Lung (tissue), 12 donors: ENCODE data around the gene RSRP1. TPM values are rescaled to one million over a fixed set of nuclear protein-coding genes. Genes with fewer than 3 reads are reported as not detected.

Experiments
- ATAC-seq: fragments of 200-7000 bp; cut with Tn5 transposase; one replicate; pipeline ENCODE4 v1.9.1; 2020; ENCODE audit warnings: moderate number of reproducible peaks; ENCODE audit not compliant: insufficient read depth, low FRiP score
- DNase-seq, 3 donors: peaks; one replicate each; pipeline ENCODE4 v3.0.0-alpha.2; 2013 to 2017
- H3K27ac ChIP-seq, 2 donors: one replicate each; pipeline ENCODE4 v1.5.1; 2013; ENCODE audit warnings: mild to moderate bottlenecking in 2 of 2, moderate library complexity in 2 of 2, control low read depth in 1 of 2, inconsistent platforms in 1 of 2, low read depth in 1 of 2, low read length in 1 of 2
- H3K27me3 ChIP-seq, 3 donors: one replicate each; pipeline ENCODE4 v1.5.1; 2013; ENCODE audit warnings: low read length in 2 of 3; ENCODE audit not compliant: control insufficient read depth in 3 of 3, insufficient read depth in 3 of 3
- H3K36me3 ChIP-seq, 4 donors: one replicate each; pipeline ENCODE4 v1.5.1; 2013; ENCODE audit warnings: low read length in 4 of 4, mild to moderate bottlenecking in 1 of 4, moderate library complexity in 1 of 4; ENCODE audit not compliant: control insufficient read depth in 4 of 4, insufficient read depth in 4 of 4
- H3K4me1 ChIP-seq, 5 donors: one replicate each; pipeline ENCODE4 v1.5.1; 2013; ENCODE audit warnings: low read length in 5 of 5, mild to moderate bottlenecking in 2 of 5, moderate library complexity in 1 of 5; ENCODE audit not compliant: control insufficient read depth in 5 of 5, insufficient read depth in 5 of 5
- H3K4me3 ChIP-seq: one replicate; pipeline ENCODE4 v1.5.1; 2013; ENCODE audit warnings: mild to moderate bottlenecking, control low read depth, moderate library complexity
- H3K9ac ChIP-seq, 2 donors: one replicate each; pipeline ENCODE4 v1.5.1; 2013; ENCODE audit warnings: low read length in 2 of 2, control low read depth in 1 of 2; ENCODE audit not compliant: insufficient read depth in 1 of 2
- H3K9me3 ChIP-seq, 4 donors: one replicate each; pipeline ENCODE4 v1.5.1; 2013; ENCODE audit warnings: low read length in 3 of 4, mild to moderate bottlenecking in 1 of 4, moderate library complexity in 1 of 4; ENCODE audit not compliant: control insufficient read depth in 4 of 4, insufficient read depth in 3 of 4
- WGBS, 2 donors: extraction: QIAGEN DNeasy Blood & Tissue Kit; methylation state at CpG; one replicate each; pipeline ENCODE4 v1.1.7; 2013; 5-methylcytosine and 5-hydroxymethylcytosine counted together
- polyA plus RNA-seq, 2 donors: library from polyadenylated mRNA; stranded (reverse); fragments of 200-250 nt; gene quantifications; one replicate each; pipeline ENCODE4 v1.2.1, GENCODE V29; 2013
- total RNA-seq, 2 donors: library from RNA; depleted of rRNA in 1 of 2; stranded (reverse); fragments of >200 nt in 1 of 2; gene quantifications; one replicate each; pipeline ENCODE4 v1.2.1, GENCODE V29; 2014 to 2021
- TF ChIP-seq, protein P1 (sequence below): IDR thresholded peaks from 2 replicates; pipeline ENCODE4 v1.5.1; 2012; ENCODE audit warnings: mild to moderate bottlenecking; ENCODE audit errors: control extremely low read depth, extremely low read depth
- donor health status: control.
- donor health status: control.
- donor health status: Bipolar disorder and iron deficiency.
- donor health status: healthy.
- donor health status: DM: yes; HTN: yes; CAD: no.

The RSRP1 gene
- total and polyA plus RNA-seq, 4 donors, result 72.6 to 364 (median 157) TPM

DNA sequence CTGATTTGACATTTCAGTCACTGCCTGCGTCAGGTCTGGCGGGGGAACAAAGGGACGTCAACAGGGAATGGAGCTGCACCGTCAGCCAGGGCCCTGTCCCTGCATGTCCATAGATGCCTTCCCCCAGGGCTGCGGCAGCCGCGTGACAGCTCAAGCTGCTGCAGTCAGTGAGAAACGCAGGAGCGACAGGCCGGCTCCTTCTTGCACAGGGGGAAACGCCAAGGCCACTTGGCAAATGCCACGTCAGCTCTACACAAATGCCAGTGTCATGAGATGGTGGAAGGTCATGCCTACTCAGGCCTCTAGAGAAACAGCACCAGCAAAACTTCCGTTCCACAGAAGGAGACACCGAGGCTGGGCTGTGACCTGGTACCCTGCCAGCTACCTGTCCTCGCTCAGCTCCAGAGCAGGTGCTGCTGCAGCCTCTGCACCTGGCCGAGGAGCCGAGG, 52.7 kb downstream of the RSRP1 start:
- H3K4me3 ChIP-seq, result no peak overlapping the region
- no peaks in the 10 kb centered on the region for H3K27me3 ChIP-seq
- no peak overlapping the region for H3K27ac ChIP-seq
- no peak overlapping the region for H3K9ac ChIP-seq
- no peaks in the 10 kb centered on the region for H3K36me3 ChIP-seq
- TF ChIP-seq, protein P1, sequence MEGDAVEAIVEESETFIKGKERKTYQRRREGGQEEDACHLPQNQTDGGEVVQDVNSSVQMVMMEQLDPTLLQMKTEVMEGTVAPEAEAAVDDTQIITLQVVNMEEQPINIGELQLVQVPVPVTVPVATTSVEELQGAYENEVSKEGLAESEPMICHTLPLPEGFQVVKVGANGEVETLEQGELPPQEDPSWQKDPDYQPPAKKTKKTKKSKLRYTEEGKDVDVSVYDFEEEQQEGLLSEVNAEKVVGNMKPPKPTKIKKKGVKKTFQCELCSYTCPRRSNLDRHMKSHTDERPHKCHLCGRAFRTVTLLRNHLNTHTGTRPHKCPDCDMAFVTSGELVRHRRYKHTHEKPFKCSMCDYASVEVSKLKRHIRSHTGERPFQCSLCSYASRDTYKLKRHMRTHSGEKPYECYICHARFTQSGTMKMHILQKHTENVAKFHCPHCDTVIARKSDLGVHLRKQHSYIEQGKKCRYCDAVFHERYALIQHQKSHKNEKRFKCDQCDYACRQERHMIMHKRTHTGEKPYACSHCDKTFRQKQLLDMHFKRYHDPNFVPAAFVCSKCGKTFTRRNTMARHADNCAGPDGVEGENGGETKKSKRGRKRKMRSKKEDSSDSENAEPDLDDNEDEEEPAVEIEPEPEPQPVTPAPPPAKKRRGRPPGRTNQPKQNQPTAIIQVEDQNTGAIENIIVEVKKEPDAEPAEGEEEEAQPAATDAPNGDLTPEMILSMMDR, result no peak
- no peak for ATAC-seq
- peaks cover 0 to 22% (median 9%) of the 10 kb centered on the region in 5 donors for H3K4me1 ChIP-seq
- no peaks in the 10 kb centered on the region for H3K9me3 ChIP-seq
- DNase-seq, result no peak
- 74 to 89% methylated on average over 17 of the region's 17 CpGs for WGBS, 2 donors

DNA sequence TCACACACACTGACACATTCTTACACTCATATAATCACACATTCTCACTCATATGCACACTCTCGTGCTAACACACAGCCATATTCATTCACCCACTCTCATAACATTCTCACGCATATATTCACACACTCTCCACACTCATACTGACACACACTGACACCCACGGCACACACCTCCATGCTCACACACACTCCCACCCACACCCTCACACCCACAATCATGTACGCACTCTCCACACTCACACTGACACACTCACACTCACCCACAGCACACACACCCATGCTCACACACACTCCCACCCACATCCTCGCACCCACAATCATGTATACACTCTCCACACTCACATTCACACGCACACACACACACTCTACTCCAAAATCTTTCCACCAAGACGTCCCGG, 53.2 kb downstream of the RSRP1 start:
- WGBS, 2 donors, result 82 to 90% methylated on average over 8 of the region's 8 CpGs
- ATAC-seq, result no peak
- TF ChIP-seq, protein P1, result no peak
- H3K27ac ChIP-seq, result no peak overlapping the region
- H3K4me1 ChIP-seq, result peaks cover 0 to 16% (median 9%) of the 10 kb centered on the region in 5 donors
- H3K36me3 ChIP-seq, result no peaks in the 10 kb centered on the region
- no peaks in the 10 kb centered on the region for H3K9me3 ChIP-seq
- no peaks in the 10 kb centered on the region for H3K27me3 ChIP-seq
- H3K4me3 ChIP-seq, result no peak overlapping the region
- no peak overlapping the region for H3K9ac ChIP-seq
- DNase-seq, result no peak

DNA sequence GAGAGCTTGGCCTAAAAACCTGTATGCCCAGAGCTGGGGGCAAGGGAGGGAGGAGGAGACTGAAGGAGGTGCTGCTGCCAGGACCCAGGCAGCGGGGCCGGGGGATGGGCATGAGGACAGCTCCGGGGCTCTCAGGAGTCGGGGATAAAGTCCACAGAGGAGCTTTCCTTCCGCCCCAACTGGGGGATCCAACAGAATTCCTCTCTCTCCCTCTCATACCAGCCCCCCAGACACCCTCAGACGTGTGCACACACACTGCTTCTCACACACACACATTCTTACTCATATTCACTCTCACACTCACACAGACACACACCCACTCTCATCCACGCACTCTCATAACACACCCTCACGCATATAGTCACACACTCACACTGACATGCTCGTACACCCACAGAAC, 54.0 kb downstream of the RSRP1 start:
- TF ChIP-seq, protein P1, result no peak
- no peaks in the 10 kb centered on the region for H3K27me3 ChIP-seq
- WGBS, 2 donors, result 63 to 85% methylated on average over 8 to 9 of the region's 9 CpGs
- peak overlapping the region in 1 of 2 donors; percentile 26 for H3K9ac ChIP-seq
- H3K4me3 ChIP-seq, result no peak overlapping the region
- no peaks in the 10 kb centered on the region for H3K36me3 ChIP-seq
- H3K4me1 ChIP-seq, result peaks cover 0 to 8% (median 5%) of the 10 kb centered on the region in 5 donors
- no peak overlapping the region for H3K27ac ChIP-seq
- DNase-seq (no peak), ATAC-seq (no peak)
- H3K9me3 ChIP-seq, result no peaks in the 10 kb centered on the region

Other genes with a start within 250 kb of the RSRP1 start
- gene SYF2, start 15.0 kb downstream of the RSRP1 start, total RNA-seq, result 10 to 100 TPM; 29.7 to 99.4 TPM
- 10 to 100 TPM; 51.4 to 83.5 TPM for gene SYF2, start 15.0 kb downstream of the RSRP1 start, polyA plus RNA-seq
- 1 to 10 TPM in 1 of 2 donors, not detected in 1; 2.2 TPM for gene RHD, start 25.1 kb upstream of the RSRP1 start, total RNA-seq
- gene RHD, start 25.1 kb upstream of the RSRP1 start, polyA plus RNA-seq, result under 1 TPM; 0.12 to 0.27 TPM
- 10 to 100 TPM; 88.2 to 88.6 TPM for gene TMEM50A, start 90.9 kb upstream of the RSRP1 start, total RNA-seq
- gene TMEM50A, start 90.9 kb upstream of the RSRP1 start, polyA plus RNA-seq, result 100 to 1,000 TPM in 1 of 2 donors, 10 to 100 TPM in 1; 84.6 to 116 TPM
- 1 to 10 TPM in 1 of 2 donors, under 1 TPM in 1; 0.31 to 3.1 TPM for gene RHCE, start 173.4 kb upstream of the RSRP1 start, total RNA-seq
- under 1 TPM; 0.12 to 0.26 TPM for gene RHCE, start 173.4 kb upstream of the RSRP1 start, polyA plus RNA-seq
- gene MACO1, start 183.4 kb upstream of the RSRP1 start, total RNA-seq, result 10 to 100 TPM; 18.6 to 20.7 TPM
- gene MACO1, start 183.4 kb upstream of the RSRP1 start, polyA plus RNA-seq, result 1 to 10 TPM; 7.9 to 8.7 TPM